H1 (cell line): Measurements from ENCODE around the gene BPIFA2. TPM values are rescaled to one million over a fixed set of nuclear protein-coding genes. Genes with fewer than 3 reads are reported as not detected.

Source experiments
- CTCF ChIA-PET: fragments of 300-600 bp; sonication (Branson Sonifier 250); formaldehyde crosslinking; loops from one replicate; lab custom pipeline; 2021; ENCODE audit not compliant: partially characterized antibody; lab: Charles Lee
- POLR2A ChIA-PET: fragments of 300-600 bp; sonication (Branson Sonifier 250); formaldehyde crosslinking; loops from one replicate; lab custom pipeline; 2021; ENCODE audit warnings: inconsistent platforms; ENCODE audit not compliant: partially characterized antibody; lab: Charles Lee
- DNase-seq, 2 experiments: peaks; one replicate each; pipeline versions ENCODE4 v3.0.0 to v3.0.0-alpha.2; 2010 to 2022; ENCODE audit warnings: low spot score in 2 of 2, low read depth in 1 of 2, mixed read lengths in 1 of 2
- FAIRE-seq: peaks from 2 replicates; lab custom pipeline; 2011; peaks lifted over from hg19 to GRCh38; lab: Jason Lieb, UNC
- H2AFZ ChIP-seq: 2 replicates; pipeline ENCODE4 v1.8.1; 2012; ENCODE audit warnings: low read length, inconsistent platforms
- H2AK5ac ChIP-seq: 2 replicates; pipeline ENCODE4 v1.6.1; 2013; ENCODE audit warnings: low read depth, low read length
- H2BK120ac ChIP-seq: replicated peaks from 2 replicates; pipeline ENCODE3; 2013; ENCODE audit warnings: low read depth, low read length, inconsistent platforms
- H2BK12ac ChIP-seq: 2 replicates; pipeline ENCODE4 v1.6.1; 2013; ENCODE audit warnings: low read depth, low read length
- H2BK15ac ChIP-seq: 2 replicates; pipeline ENCODE4 v1.6.1; 2013; ENCODE audit warnings: low read length
- H2BK20ac ChIP-seq: 2 replicates; pipeline ENCODE4 v1.6.1; 2013; ENCODE audit warnings: low read length
- H2BK5ac ChIP-seq: 2 replicates; pipeline ENCODE4 v1.6.1; 2013; ENCODE audit warnings: low read depth, low read length
- H3K14ac ChIP-seq: 2 replicates; pipeline ENCODE4 v1.6.1; 2013; ENCODE audit warnings: inconsistent platforms; ENCODE audit not compliant: insufficient read length
- H3K18ac ChIP-seq: 2 replicates; pipeline ENCODE4 v1.6.1; 2013; ENCODE audit warnings: low read length; ENCODE audit errors: extremely low read depth
- H3K23ac ChIP-seq: 2 replicates; pipeline ENCODE4 v1.6.1; 2013; ENCODE audit warnings: inconsistent platforms; ENCODE audit not compliant: insufficient read length
- H3K23me2 ChIP-seq: 2 replicates; pipeline ENCODE4 v1.6.1; 2013; ENCODE audit warnings: low read depth, low read length
- H3K27ac ChIP-seq: 2 replicates; pipeline ENCODE4 v1.6.1; 2011; ENCODE audit warnings: low read depth, low read length, inconsistent platforms
- H3K27me3 ChIP-seq, 4 experiments: replicated peaks in 1 of 4; 1 replicate in 1 of 4; 2 replicates in 3 of 4; pipeline versions ENCODE4 v1.6.1 to v1.8.1; 2011 to 2013; ENCODE audit warnings: low read length in 3 of 4, mild to moderate bottlenecking in 3 of 4, inconsistent platforms in 2 of 4, mixed read lengths in 2 of 4, moderate library complexity in 1 of 4; ENCODE audit not compliant: control insufficient read depth in 3 of 4, insufficient read depth in 3 of 4; ENCODE audit errors: extremely low read depth in 1 of 4
- H3K36me3 ChIP-seq, 4 experiments: 2 replicates each; pipeline versions ENCODE4 v1.6.1 to v1.8.1; 2011 to 2013; ENCODE audit warnings: mild to moderate bottlenecking in 4 of 4, low read length in 3 of 4, moderate library complexity in 2 of 4, control low read depth in 1 of 4, inconsistent platforms in 1 of 4; ENCODE audit not compliant: insufficient read depth in 4 of 4, control insufficient read depth in 2 of 4
- H3K4ac ChIP-seq: replicated peaks from 2 replicates; pipeline ENCODE3; 2013; ENCODE audit warnings: low read length, low read depth, mixed read lengths, inconsistent platforms; ENCODE audit not compliant: insufficient read length
- H3K4me1 ChIP-seq, 4 experiments: replicated peaks in 1 of 4; 1 replicate in 1 of 4; 2 replicates in 3 of 4; pipeline versions ENCODE4 v1.6.1 to v1.8.1; 2011 to 2013; ENCODE audit warnings: low read length in 3 of 4, inconsistent platforms in 2 of 4, mixed read lengths in 1 of 4; ENCODE audit not compliant: insufficient read depth in 4 of 4, control insufficient read depth in 3 of 4
- H3K4me2 ChIP-seq, 2 experiments: 2 replicates each; pipeline versions ENCODE4 v1.6.1 to v1.8.1; 2011 to 2013; ENCODE audit warnings: low read depth in 2 of 2, low read length in 2 of 2, control low read depth in 1 of 2, inconsistent platforms in 1 of 2, mild to moderate bottlenecking in 1 of 2; ENCODE audit not compliant: insufficient read depth in 1 of 2
- H3K4me3 ChIP-seq, 4 experiments: fragments of 200-600, 300-600 bp in 1 of 4; sonication (generic), shearing (Covaris generic), sonication (Bioruptor Twin) in 1 of 4; 2 replicates each; pipeline versions ENCODE4 v1.5.1 to v1.8.1; 2011 to 2016; ENCODE audit warnings: low read length in 4 of 4, low read depth in 3 of 4, control low read depth in 2 of 4, inconsistent platforms in 2 of 4, mild to moderate bottlenecking in 2 of 4, mixed read lengths in 1 of 4, moderate library complexity in 1 of 4; ENCODE audit not compliant: insufficient read depth in 2 of 4; ENCODE audit errors: extremely low read depth in 1 of 4
- H3K56ac ChIP-seq: replicated peaks from 2 replicates; pipeline ENCODE3; 2013; ENCODE audit warnings: low read depth, mild to moderate bottlenecking, mixed read lengths, low read length, inconsistent platforms; ENCODE audit not compliant: insufficient read length
- H3K79me1 ChIP-seq: 2 replicates; pipeline ENCODE4 v1.6.1; 2013; ENCODE audit warnings: low read depth, low read length, control low read depth
- H3K79me2 ChIP-seq, 2 experiments: 2 replicates each; pipeline versions ENCODE4 v1.6.1 to v1.8.1; 2012 to 2013; ENCODE audit warnings: low read length in 2 of 2, mild to moderate bottlenecking in 2 of 2, inconsistent platforms in 1 of 2; ENCODE audit not compliant: insufficient read depth in 2 of 2, control insufficient read depth in 1 of 2
- H3K9ac ChIP-seq, 4 experiments: replicated peaks in 1 of 4; 1 replicate in 1 of 4; 2 replicates in 3 of 4; pipeline versions ENCODE4 v1.6.1 to v1.8.1; 2011 to 2013; ENCODE audit warnings: low read depth in 3 of 4, low read length in 3 of 4, control low read depth in 2 of 4, mild to moderate bottlenecking in 2 of 4, moderate library complexity in 2 of 4, inconsistent platforms in 1 of 4; ENCODE audit errors: extremely low read depth in 1 of 4
- H3K9me3 ChIP-seq, 2 experiments: 2 replicates each; pipeline versions ENCODE4 v1.6.1 to v1.8.1; 2012 to 2013; ENCODE audit warnings: mild to moderate bottlenecking in 2 of 2, moderate library complexity in 2 of 2, control low read depth in 1 of 2, inconsistent platforms in 1 of 2, low read depth in 1 of 2, low read length in 1 of 2, mixed read lengths in 1 of 2; ENCODE audit not compliant: insufficient read depth in 2 of 2
- H4K20me1 ChIP-seq, 2 experiments: replicated peaks in 1 of 2; 2 replicates each; pipeline versions ENCODE3 to v1.8.1; 2011 to 2013; ENCODE audit warnings: inconsistent platforms in 2 of 2, low read length in 2 of 2, mild to moderate bottlenecking in 1 of 2; ENCODE audit not compliant: insufficient read depth in 2 of 2, control insufficient read depth in 1 of 2
- H4K5ac ChIP-seq: 2 replicates; pipeline ENCODE4 v1.6.1; 2013; ENCODE audit warnings: low read length, low read depth, mixed read lengths, inconsistent platforms; ENCODE audit not compliant: insufficient read length
- H4K8ac ChIP-seq: 2 replicates; pipeline ENCODE4 v1.8.0; 2013; ENCODE audit warnings: mild to moderate bottlenecking, moderate library complexity, low read length, inconsistent platforms; ENCODE audit not compliant: insufficient read depth; ENCODE audit errors: extremely low read depth
- H4K91ac ChIP-seq: replicated peaks from 2 replicates; pipeline ENCODE3; 2013; ENCODE audit warnings: low read length, mixed read lengths, inconsistent platforms; ENCODE audit not compliant: insufficient read length
- EGR1 ChIP-seq: IDR thresholded peaks from 2 replicates; pipeline ENCODE4 v1.6.1; 2011; ENCODE audit warnings: low read depth, low read length, borderline replicate concordance
- FOSL1 ChIP-seq: IDR thresholded peaks from 2 replicates; pipeline ENCODE4 v1.6.1; 2011; ENCODE audit warnings: mild to moderate bottlenecking, low read depth, low read length, moderate library complexity; ENCODE audit not compliant: insufficient read depth
- HDAC2 ChIP-seq, 2 experiments: fragments of 300-600 bp in 1 of 2; sonication (generic) in 1 of 2; IDR thresholded peaks; 2 replicates each; pipeline ENCODE4 v1.6.1; 2011 to 2012; ENCODE audit warnings: low read depth in 2 of 2, low read length in 2 of 2, mild to moderate bottlenecking in 2 of 2, moderate library complexity in 2 of 2, borderline replicate concordance in 1 of 2, inconsistent platforms in 1 of 2
- HDAC6 ChIP-seq: IDR thresholded peaks from one replicate; pipeline ENCODE4 v1.7.1; 2012; ENCODE audit warnings: low read depth, mild to moderate bottlenecking, inconsistent platforms, low read length, moderate library complexity
- KDM4A ChIP-seq: IDR thresholded peaks from one replicate; pipeline ENCODE4 v1.7.1; 2012; ENCODE audit warnings: low read depth, mild to moderate bottlenecking, moderate library complexity, low read length, inconsistent platforms; ENCODE audit not compliant: severe bottlenecking
- MAFK ChIP-seq: IDR thresholded peaks from 2 replicates; pipeline ENCODE4 v1.6.1; 2012; ENCODE audit warnings: low read depth, mild to moderate bottlenecking, improper control_type of control experiment, low read length
- NRF1 ChIP-seq: IDR thresholded peaks from 2 replicates; pipeline ENCODE4 v1.6.1; 2011; ENCODE audit warnings: mild to moderate bottlenecking, low read depth, low read length, improper control_type of control experiment
- SIN3A ChIP-seq, 2 experiments: IDR thresholded peaks in 1 of 2; conservative IDR thresholded peaks in 1 of 2; 2 replicates each; pipeline ENCODE4 v1.6.1; 2011 to 2012; ENCODE audit warnings: low read length in 2 of 2, improper control_type of control experiment in 1 of 2, low read depth in 1 of 2, mild to moderate bottlenecking in 1 of 2
- SP4 ChIP-seq: IDR thresholded peaks from 2 replicates; pipeline ENCODE4 v1.6.1; 2012; ENCODE audit warnings: low read length, inconsistent platforms
- SRF ChIP-seq: IDR thresholded peaks from 2 replicates; pipeline ENCODE4 v1.6.1; 2011; ENCODE audit warnings: mild to moderate bottlenecking, low read depth, low read length, moderate library complexity
- SUZ12 ChIP-seq: fragments of 200-600 bp; sonication (generic); IDR thresholded peaks from 2 replicates; pipeline ENCODE4 v1.6.1; 2012; ENCODE audit warnings: mild to moderate bottlenecking, inconsistent platforms, low read length, moderate library complexity, mixed read lengths
- TAF1 ChIP-seq: IDR thresholded peaks from 2 replicates; pipeline ENCODE4 v1.6.1; 2011; ENCODE audit warnings: mild to moderate bottlenecking, low read depth, low read length
- TAF7 ChIP-seq: optimal IDR thresholded peaks from 2 replicates; pipeline ENCODE3; 2011; ENCODE audit warnings: low read depth, mild to moderate bottlenecking, inconsistent platforms, low read length, moderate library complexity, borderline replicate concordance
- TCF12 ChIP-seq: IDR thresholded peaks from 2 replicates; pipeline ENCODE4 v1.6.1; 2011; ENCODE audit warnings: low read depth, mild to moderate bottlenecking, low read length
- TEAD4 ChIP-seq: IDR thresholded peaks from 2 replicates; pipeline ENCODE4 v1.6.1; 2012; ENCODE audit warnings: low read depth, low read length, inconsistent platforms, mixed read lengths
- WGBS, 2 experiments: shearing (Covaris generic) in 1 of 2; methylation state at CpG; one replicate each; pipeline versions ENCODE4 v1.1.6 to v1.1.7; 2013 to 2015; ENCODE audit warnings: low lambda C conversion rate in 2 of 2, mixed read lengths in 2 of 2, inconsistent platforms in 1 of 2, low coverage in 1 of 2, missing lambda C conversion rate in 1 of 2; ENCODE audit not compliant: insufficient replicate concordance in 2 of 2, insufficient coverage in 1 of 2, insufficient read length in 1 of 2; ENCODE audit errors: extremely low coverage in 1 of 2, missing lambda C conversion rate in 1 of 2; 5-methylcytosine and 5-hydroxymethylcytosine counted together
- polyA plus RNA-seq, 7 experiments: library from polyadenylated mRNA; depleted of rRNA in 3 of 7; stranded (reverse) in 5 of 7; unstranded in 2 of 7; fragments of >200 nt in 5 of 7; fragments of 200-250 nt in 2 of 7; gene quantifications; 1 replicate in 5 of 7; 2 replicates in 1 of 7; 4 replicates in 1 of 7; pipeline versions ENCODE4 v1.2.1 to v1.2.3, GENCODE V29; 2011 to 2013; ENCODE audit warnings: missing spikeins in 2 of 7, mixed read lengths in 2 of 7
- total RNA-seq: library from RNA; stranded (reverse); fragmentation: NEBNext Ultra II Directional; extraction: Animal tissue kit (Norgen Biotek cat#: 25700); gene quantifications from 2 replicates; pipeline ENCODE4 v1.2.1, GENCODE V29; 2021

The BPIFA2 gene
- total and polyA plus RNA-seq, 2 of the 8 experiments (the other 6 are each of a cell fraction or from before 2014, with no cell fraction given) = not detected

DNA sequence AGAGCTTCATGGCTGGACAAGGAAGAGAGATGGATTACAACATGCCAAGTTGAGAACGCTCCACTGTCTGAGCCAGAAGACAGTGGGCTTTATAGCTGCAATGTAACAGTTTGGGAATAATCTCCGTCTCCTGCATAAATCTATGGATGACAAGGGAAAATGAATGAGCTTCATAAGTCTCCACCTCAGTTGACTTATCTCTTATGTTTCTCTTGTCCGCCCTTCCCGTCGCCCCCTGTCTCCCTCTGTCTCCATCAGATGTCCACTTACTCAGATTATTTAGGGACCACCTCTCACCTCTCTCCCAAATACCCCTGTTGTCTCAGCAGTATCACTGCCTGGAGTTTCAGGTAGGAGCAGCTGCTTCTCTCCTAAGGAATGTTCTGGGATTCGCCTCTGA is 13.7 kb upstream of the BPIFA2 start:
- Histone ChIP-seq H2BK20ac (no peak overlapping the region), H3K79me1 (no peaks in the 10 kb centered on the region)
- TF ChIP-seq HDAC2 (IDR thresholded peaks at IDR 0.05; ENCODE audit: borderline replicate concordance in 1 of 2, low read depth in 2 of 2, low read length in 2 of 2) (no peak), EGR1 (no peak), SRF (no peak), SUZ12 (no peak), SIN3A (conservative IDR thresholded peaks at IDR 0.05 in 1 of 2, IDR thresholded peaks at IDR 0.05 in 1 of 2; ENCODE audit: low read depth in 1 of 2, low read length in 2 of 2) (no peak), MAFK (no peak), NRF1 (no peak), TCF12 (no peak), TAF1 (no peak), KDM4A (no peak), HDAC6 (no peak), TEAD4 (no peak), TAF7 (no peak), SP4 (no peak), FOSL1 (no peak)

More for the DNA sequence above, 13.7 kb upstream of the BPIFA2 start:
- H2AK5ac ChIP-seq = no peak overlapping the region
- no peak overlapping the region for H4K8ac ChIP-seq
- no peak overlapping the region for H2BK120ac ChIP-seq
- no peak overlapping the region for H3K18ac ChIP-seq
- no peaks in the 10 kb centered on the region for H3K36me3 ChIP-seq
- no peak overlapping the region for H3K14ac ChIP-seq
- no peaks in the 10 kb centered on the region for H3K9me3 ChIP-seq
- H3K56ac ChIP-seq = no peak overlapping the region
- no peak overlapping the region for H3K9ac ChIP-seq
- H4K20me1 ChIP-seq = no peaks in the 10 kb centered on the region
- H2BK15ac ChIP-seq = no peak overlapping the region
- FAIRE-seq (no peak), DNase-seq (no peak)
- no peaks in the 10 kb centered on the region for H3K79me2 ChIP-seq
- ChIA-PET POLR2A (no interaction called here), CTCF (interaction anchor here (0.6 to 2.3 kb wide), 7 partner anchors 8 to 112 kb away, joined by 3 to 5 read pairs (median 4); partner anchors contain the start of gene BPIFB3)
- no peak overlapping the region for H4K91ac ChIP-seq
- no peak overlapping the region for H3K4me3 ChIP-seq
- no peaks in the 10 kb centered on the region; the same call in 1 of the 2 replicates for H3K23me2 ChIP-seq
- no peak overlapping the region for H4K5ac ChIP-seq
- H2BK12ac ChIP-seq = no peak overlapping the region
- H2AFZ ChIP-seq = no peak overlapping the region
- H3K27me3 ChIP-seq = peaks cover 0 to 2% (median 0%) of the 10 kb centered on the region in 4 experiments; a peak in 1 of 7 replicates
- H3K4ac ChIP-seq = no peak overlapping the region
- H3K4me1 ChIP-seq = no peaks in the 10 kb centered on the region
- H3K4me2 ChIP-seq = no peak overlapping the region
- no peak overlapping the region for H2BK5ac ChIP-seq
- WGBS, 2 experiments = 86% methylated on average over 6 of the region's 6 CpGs; no CpG with 5 or more reads in 1 of the 2 experiments
- no peak overlapping the region for H3K27ac ChIP-seq
- H3K23ac ChIP-seq = no peak overlapping the region
